Right atrium auricular region (tissue), 2 donors: ENCODE results near the gene DLG1. TPM values are rescaled to one million over a fixed set of nuclear protein-coding genes. Genes with fewer than 3 reads are reported as not detected.
"Not testable (repeated sequence)": the region's sequence is repeated elsewhere in the genome, so short reads cannot be mapped to it uniquely, and the experiment has no call there.

ENCODE experiments used
- DNase-seq: peaks from one replicate; pipeline ENCODE4 v3.0.0-alpha.2; 2019; ENCODE audit warnings: low spot score
- H3K27ac ChIP-seq, 2 donors: fragments of 200-600 bp; sonication (generic); 1 replicate in 1 of 2; 2 replicates in 1 of 2; pipeline ENCODE4 v1.5.1; 2016 to 2019
- H3K27me3 ChIP-seq, 2 donors: fragments of 200-600 bp; sonication (generic); one replicate each; pipeline versions ENCODE4 v1.5.1 to v1.6.0; 2017 to 2019
- H3K36me3 ChIP-seq: fragments of 200-600 bp; sonication (generic); one replicate; pipeline ENCODE4 v1.5.1; 2016
- H3K4me1 ChIP-seq, 2 donors: fragments of 200-600 bp; sonication (generic); one replicate each; pipeline versions ENCODE4 v1.5.1 to v1.6.0; 2017 to 2019
- H3K4me3 ChIP-seq, 2 donors: fragments of 200-600 bp; sonication (generic); 1 replicate in 1 of 2; 2 replicates in 1 of 2; pipeline ENCODE4 v1.5.1; 2017 to 2019; ENCODE audit warnings: mild to moderate bottlenecking in 1 of 2, moderate library complexity in 1 of 2
- H3K9me3 ChIP-seq, 2 donors: fragments of 200-600 bp; sonication (generic); one replicate each; pipeline ENCODE4 v1.5.1; 2019
- total RNA-seq, 2 donors: library from RNA; depleted of rRNA; stranded (reverse); fragments of >200 nt; gene quantifications; one replicate each; pipeline ENCODE4 v1.1.0, GENCODE V29; 2016
- TF ChIP-seq, protein P1 (sequence below), 2 donors: fragments of 200-600 bp; sonication (generic); IDR thresholded peaks; one replicate each; pipeline ENCODE4 v1.5.1; 2019; ENCODE audit warnings: antibody characterized with exemption in 2 of 2

The DLG1 gene
- total RNA-seq, 2 donors from 2014 or later, result 24.4 to 49.9 TPM

DNA sequence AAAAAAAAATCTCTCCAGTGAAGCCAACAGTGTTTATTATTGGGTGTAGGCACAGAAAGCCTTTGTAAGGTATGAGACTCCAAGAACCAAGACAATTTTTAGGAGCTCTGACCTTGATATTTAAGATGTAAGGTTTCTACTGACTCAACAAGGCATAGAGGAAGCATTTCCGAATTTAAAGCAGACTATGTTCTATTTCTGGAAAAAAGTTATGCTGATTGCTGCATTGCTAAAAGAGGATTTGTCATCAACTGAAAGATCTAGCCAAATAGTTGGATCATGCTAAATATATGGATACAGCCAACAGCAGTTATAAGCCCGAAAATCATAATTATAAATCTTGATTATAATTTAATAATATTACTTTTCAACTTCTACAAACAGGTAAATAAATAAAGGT lies 215.5 kb downstream of the DLG1 start:
- Histone ChIP-seq H3K27ac (no peak overlapping the region), H3K36me3 (peaks cover 4% of the 10 kb centered on the region), H3K4me1 (peaks cover 0 to 6% of the 10 kb centered on the region in 2 donors), H3K9me3 (no peaks in the 10 kb centered on the region), H3K4me3 (no peak overlapping the region), H3K27me3 (no peaks in the 10 kb centered on the region)
- TF ChIP-seq, protein P1, sequence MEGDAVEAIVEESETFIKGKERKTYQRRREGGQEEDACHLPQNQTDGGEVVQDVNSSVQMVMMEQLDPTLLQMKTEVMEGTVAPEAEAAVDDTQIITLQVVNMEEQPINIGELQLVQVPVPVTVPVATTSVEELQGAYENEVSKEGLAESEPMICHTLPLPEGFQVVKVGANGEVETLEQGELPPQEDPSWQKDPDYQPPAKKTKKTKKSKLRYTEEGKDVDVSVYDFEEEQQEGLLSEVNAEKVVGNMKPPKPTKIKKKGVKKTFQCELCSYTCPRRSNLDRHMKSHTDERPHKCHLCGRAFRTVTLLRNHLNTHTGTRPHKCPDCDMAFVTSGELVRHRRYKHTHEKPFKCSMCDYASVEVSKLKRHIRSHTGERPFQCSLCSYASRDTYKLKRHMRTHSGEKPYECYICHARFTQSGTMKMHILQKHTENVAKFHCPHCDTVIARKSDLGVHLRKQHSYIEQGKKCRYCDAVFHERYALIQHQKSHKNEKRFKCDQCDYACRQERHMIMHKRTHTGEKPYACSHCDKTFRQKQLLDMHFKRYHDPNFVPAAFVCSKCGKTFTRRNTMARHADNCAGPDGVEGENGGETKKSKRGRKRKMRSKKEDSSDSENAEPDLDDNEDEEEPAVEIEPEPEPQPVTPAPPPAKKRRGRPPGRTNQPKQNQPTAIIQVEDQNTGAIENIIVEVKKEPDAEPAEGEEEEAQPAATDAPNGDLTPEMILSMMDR (IDR thresholded peaks at IDR 0.05), result no peak
- DNase-seq, result no peak

DNA sequence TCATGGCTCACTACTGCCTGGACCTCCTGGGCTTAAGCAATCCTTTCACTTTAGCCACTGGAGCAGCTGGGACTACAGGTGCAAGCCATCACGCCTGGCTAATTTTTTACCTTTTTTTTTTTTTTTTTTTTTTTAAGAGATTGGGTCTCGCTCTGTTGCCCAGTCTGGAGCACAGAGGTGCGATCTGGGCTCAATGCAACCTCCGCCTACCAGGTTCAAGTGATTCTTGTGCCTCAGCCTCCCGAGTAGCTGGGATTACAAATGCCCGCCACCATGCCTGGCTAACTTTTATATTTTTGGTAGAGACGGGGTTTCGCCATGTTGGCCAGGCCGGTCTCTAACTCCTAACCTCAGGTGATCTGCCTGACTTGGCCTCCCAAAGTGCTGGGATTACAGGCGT lies 218.1 kb downstream of the DLG1 start:
- Histone ChIP-seq H3K9me3 (no peaks in the 10 kb centered on the region), H3K27me3 (no peaks in the 10 kb centered on the region), H3K36me3 (peaks cover 7% of the 10 kb centered on the region), H3K27ac (no peak overlapping the region), H3K4me3 (no peak overlapping the region), H3K4me1 (peaks cover 0 to 6% of the 10 kb centered on the region in 2 donors)
- TF ChIP-seq, protein P1 (IDR thresholded peaks at IDR 0.05), result no peak
- no peak for DNase-seq

DNA sequence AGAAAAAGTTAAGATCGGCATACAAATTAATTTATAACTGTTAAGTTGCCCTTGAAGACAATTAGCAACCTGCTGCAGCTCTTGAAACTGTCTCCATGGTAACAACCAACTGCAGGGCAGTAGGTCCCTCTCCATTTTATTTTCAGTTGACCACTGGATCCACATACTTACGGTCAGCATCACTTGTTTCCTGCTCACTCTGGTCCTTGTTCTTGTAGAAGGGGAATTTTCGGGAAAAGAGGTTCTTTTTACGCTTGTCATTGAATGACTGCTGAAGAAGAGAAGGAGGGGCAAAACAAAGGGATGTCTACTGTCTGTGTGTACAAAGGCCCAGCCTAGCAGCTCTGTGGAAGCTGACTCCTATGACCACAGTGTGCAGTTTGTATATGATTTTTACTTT lies 222.0 kb downstream of the DLG1 start:
- Histone ChIP-seq H3K27ac (no peak overlapping the region), H3K4me3 (no peak overlapping the region), H3K9me3 (no peaks in the 10 kb centered on the region), H3K36me3 (peaks cover 12% of the 10 kb centered on the region), H3K4me1 (no peaks in the 10 kb centered on the region), H3K27me3 (no peaks in the 10 kb centered on the region)
- DNase-seq, result no peak
- TF ChIP-seq, protein P1 (IDR thresholded peaks at IDR 0.05), result no peak

DNA sequence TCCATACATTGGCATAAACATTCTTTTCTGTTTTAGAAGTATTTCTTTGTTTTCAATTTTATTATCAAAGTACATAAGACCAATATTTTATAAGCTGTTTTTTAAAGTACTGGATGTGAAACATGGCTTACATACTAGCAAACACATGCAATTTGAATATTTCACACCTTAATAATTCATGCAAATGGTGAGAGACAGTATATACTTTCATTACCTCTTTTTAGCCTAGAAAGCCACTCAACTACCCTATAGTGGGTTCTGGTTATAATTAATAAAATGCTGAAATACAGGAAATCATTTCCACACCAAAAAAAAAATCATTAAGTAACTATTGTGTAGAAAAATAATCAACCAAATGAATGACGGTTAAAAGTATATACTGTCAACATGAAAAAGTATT lies 230.3 kb downstream of the DLG1 start:
- Histone ChIP-seq H3K4me1 (no peaks in the 10 kb centered on the region), H3K27ac (no peak overlapping the region), H3K27me3 (no peaks in the 10 kb centered on the region), H3K36me3 (peaks cover 17% of the 10 kb centered on the region), H3K9me3 (no peaks in the 10 kb centered on the region), H3K4me3 (no peak overlapping the region)
- TF ChIP-seq, protein P1 (IDR thresholded peaks at IDR 0.05), result no peak
- DNase-seq, result no peak

DNA sequence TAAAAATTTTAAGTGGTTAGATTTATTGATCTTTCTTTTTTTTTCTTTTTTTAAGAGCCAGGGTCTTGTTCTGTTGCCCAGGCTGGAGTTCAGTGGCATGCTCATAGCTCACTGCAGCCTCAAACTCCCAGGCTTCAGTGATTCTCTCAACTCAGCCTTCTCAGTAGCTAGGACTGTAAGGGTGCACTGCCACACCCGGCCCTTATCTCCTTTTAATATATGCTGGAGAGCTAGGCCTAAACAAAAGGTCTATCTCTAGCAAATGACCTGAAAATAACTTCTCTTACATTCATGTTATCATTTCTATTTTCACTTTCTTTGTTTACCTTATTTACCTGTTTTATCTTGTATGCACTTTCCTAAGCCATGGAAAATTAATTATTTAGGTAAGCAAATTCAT lies 233.6 kb downstream of the DLG1 start:
- Histone ChIP-seq H3K4me1 (no peaks in the 10 kb centered on the region), H3K9me3 (no peaks in the 10 kb centered on the region), H3K36me3 (peaks cover 18% of the 10 kb centered on the region), H3K27me3 (no peaks in the 10 kb centered on the region), H3K4me3 (no peak overlapping the region), H3K27ac (no peak overlapping the region)
- no peak for DNase-seq
- TF ChIP-seq, protein P1 (IDR thresholded peaks at IDR 0.05), result no peak

DNA sequence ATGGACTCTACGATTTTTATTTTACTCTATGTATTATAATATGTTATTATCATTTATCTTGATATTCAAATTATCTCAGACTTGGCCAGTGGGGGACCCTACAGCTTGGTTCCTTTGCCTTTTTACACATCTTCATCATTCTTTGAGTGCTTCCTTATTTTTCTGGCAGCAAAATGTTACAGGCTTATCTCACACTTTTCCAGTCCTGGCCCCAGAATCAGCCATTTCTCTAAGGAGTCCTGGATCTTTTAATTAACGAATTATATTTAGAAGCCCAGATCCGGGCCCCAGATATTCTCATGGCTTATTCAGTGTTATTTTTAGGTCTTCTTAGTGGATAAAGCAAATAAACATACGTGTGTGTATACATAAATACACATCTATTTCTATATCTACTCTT lies 236.0 kb downstream of the DLG1 start:
- H3K27ac ChIP-seq, result no peak overlapping the region
- no peak for DNase-seq
- no peaks in the 10 kb centered on the region for H3K4me1 ChIP-seq
- TF ChIP-seq, protein P1 (IDR thresholded peaks at IDR 0.05), result no peak
- no peak overlapping the region for H3K4me3 ChIP-seq
- H3K27me3 ChIP-seq, result no peaks in the 10 kb centered on the region
- H3K36me3 ChIP-seq, result peaks cover 41% of the 10 kb centered on the region
- H3K9me3 ChIP-seq, result no peaks in the 10 kb centered on the region

- not testable (repeated sequence) for H3K9me3 ChIP-seq, DNase-seq, H3K27ac ChIP-seq, H3K4me1 ChIP-seq, H3K27me3 ChIP-seq, H3K4me3 ChIP-seq
- peaks cover 44% of the 10 kb centered on the region for H3K36me3 ChIP-seq
These were observed 246.8 kb downstream of the DLG1 start for GRCh38 chr3:197051637-197052036.
